Stimulated activated memory B cell treated with anti-CD40 and anti-IgM and Interleukin-4, amounts not matched to agents 10 μg/mL and 1 μg/mL and 100 μg/mL, for 72 hours (primary cell): ENCODE results near the gene PLCL1.
"Not testable (repeated sequence)": the region's sequence is repeated elsewhere in the genome, so short reads cannot be mapped to it uniquely, and the experiment has no call there.

Source experiments
- ATAC-seq: fragments of 150-1000 bp; cut with Tn5 transposase; 2 replicates; pipeline ENCODE4 v1.10.0; 2021
- H3K27ac Mint-ChIP-seq: one replicate; pipeline ENCODE4 v1.8.0; 2022; ENCODE audit warnings: mild to moderate bottlenecking, mixed read lengths
- H3K27me3 Mint-ChIP-seq: one replicate; pipeline ENCODE4 v1.8.0; 2022; ENCODE audit warnings: mixed read lengths
- H3K36me3 Mint-ChIP-seq: one replicate; pipeline ENCODE4 v1.8.0; 2022; ENCODE audit warnings: mixed read lengths
- H3K4me1 Mint-ChIP-seq: one replicate; pipeline ENCODE4 v1.8.0; 2022; ENCODE audit warnings: mixed read lengths
- H3K4me3 Mint-ChIP-seq: one replicate; pipeline ENCODE4 v1.8.0; 2022; ENCODE audit warnings: mild to moderate bottlenecking, moderate library complexity, mixed read lengths
- H3K9me3 Mint-ChIP-seq: one replicate; pipeline ENCODE4 v1.8.0; 2022; ENCODE audit warnings: mixed read lengths

Gene PLCL1

DNA sequence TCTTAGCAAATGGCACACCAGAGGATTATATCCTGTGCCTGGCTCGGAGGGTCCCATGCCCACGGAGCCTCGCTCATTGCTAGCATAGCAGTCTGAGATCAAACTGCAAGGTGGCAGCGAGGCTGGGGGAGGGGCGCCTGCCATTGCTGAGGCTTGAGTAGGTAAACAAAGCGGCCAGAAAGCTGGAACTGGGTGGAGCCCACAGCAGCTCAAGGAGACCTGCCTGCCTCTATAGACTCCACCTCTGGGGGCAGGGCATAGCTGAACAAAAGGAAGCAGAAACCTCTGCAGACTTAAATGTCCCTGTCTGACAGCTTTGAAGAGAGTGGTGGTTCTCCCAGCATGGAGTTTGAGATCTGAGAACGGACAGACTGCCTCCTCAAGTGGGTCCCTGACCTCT is 392.2 kb downstream of the PLCL1 start:
- H3K36me3 Mint-ChIP-seq, ATAC-seq, H3K27me3 Mint-ChIP-seq: not testable (repeated sequence)

More for the DNA sequence above, 392.2 kb downstream of the PLCL1 start:
- not testable (repeated sequence) for H3K27ac Mint-ChIP-seq, H3K9me3 Mint-ChIP-seq, H3K4me3 Mint-ChIP-seq, H3K4me1 Mint-ChIP-seq
